ENCODE results near the gene CXCL16. TPM values are rescaled to one million over a fixed set of nuclear protein-coding genes. Genes with fewer than 3 reads are reported as not detected.
A peak's percentile ranks its signal among the peaks of the same experiment; 100 is the strongest.

The CXCL16 gene
- total RNA-seq, 1 experiment from 2014 or later, result 22.1 TPM

GRCh38 chr17:4769628-4770027, 29.9 kb upstream of the CXCL16 start:
- intact Hi-C loops (cut with micrococcal nuclease), result no loop called here
- H3K79me2 ChIP-seq (ENCODE audit: low read length), result no peaks in the 10 kb centered on the region
- H3K4me3 ChIP-seq (ENCODE audit: low read length), result no peak overlapping the region
- BruUV-seq (replicated peaks), result no TSS peak
- H3K4me2 ChIP-seq (ENCODE audit: low read length), result 0 out of 2 replicates have a peak overlapping the region, but pooled peaks have one; percentile 10
- ChIA-PET CTCF (no interaction called here), POLR2A (ENCODE audit: unreplicated experiment) (no interaction called here)
- DNase-seq, result peak; percentile 62
- H3K27me3 ChIP-seq (ENCODE audit: low read length), result no peaks in the 10 kb centered on the region
- H3K4me1 ChIP-seq (ENCODE audit: insufficient read depth, low read length), result peaks cover 12% of the 10 kb centered on the region
- H3K9me2 ChIP-seq (replicated peaks; ENCODE audit: low read length), result no peaks in the 10 kb centered on the region
- TF ChIP-seq CTCF (conservative IDR thresholded peaks at IDR 0.05; ENCODE audit: low read depth, low read length) (no peak), EZH2 (IDR thresholded peaks at IDR 0.05; ENCODE audit: low read length, unreplicated experiment) (no peak), EZH2phosphoT487 (IDR thresholded peaks at IDR 0.05; ENCODE audit: borderline replicate concordance, low read length) (no peak)
- no peaks in the 10 kb centered on the region for H3K9me3 ChIP-seq (ENCODE audit: low read length)
- ATAC-seq, result peak; percentile 59
- H3F3A ChIP-seq (ENCODE audit: low read length, unreplicated experiment), result no peaks in the 10 kb centered on the region
- no peaks in the 10 kb centered on the region for H4K20me1 ChIP-seq (ENCODE audit: low read length)
- H2AFZ ChIP-seq (ENCODE audit: low read length), result no peak overlapping the region
- H3K36me3 ChIP-seq (ENCODE audit: low read depth, low read length), result no peaks in the 10 kb centered on the region
- no peak overlapping the region for H3K9ac ChIP-seq (ENCODE audit: low read length)
- H3K27ac ChIP-seq (ENCODE audit: low read length), result no peak overlapping the region

GRCh38 chr17:4768298-4768697, 28.6 kb upstream of the CXCL16 start:
- Histone ChIP-seq H4K20me1 (ENCODE audit: low read length) (no peaks in the 10 kb centered on the region), H3K4me1 (ENCODE audit: insufficient read depth, low read length) (peaks cover 12% of the 10 kb centered on the region), H3K27me3 (ENCODE audit: low read length) (no peaks in the 10 kb centered on the region), H2AFZ (ENCODE audit: low read length) (no peak overlapping the region), H3F3A (ENCODE audit: low read length, unreplicated experiment) (no peaks in the 10 kb centered on the region), H3K9ac (ENCODE audit: low read length) (no peak overlapping the region), H3K9me2 (replicated peaks; ENCODE audit: low read length) (no peaks in the 10 kb centered on the region), H3K36me3 (ENCODE audit: low read depth, low read length) (no peaks in the 10 kb centered on the region), H3K4me3 (ENCODE audit: low read length) (no peak overlapping the region), H3K27ac (ENCODE audit: low read length) (no peak overlapping the region), H3K79me2 (ENCODE audit: low read length) (no peaks in the 10 kb centered on the region), H3K4me2 (ENCODE audit: low read length) (no peak overlapping the region), H3K9me3 (ENCODE audit: low read length) (no peaks in the 10 kb centered on the region)
- CTCF ChIA-PET, result no interaction called here
- TF ChIP-seq EZH2phosphoT487 (IDR thresholded peaks at IDR 0.05; ENCODE audit: borderline replicate concordance, low read length) (no peak), CTCF (conservative IDR thresholded peaks at IDR 0.05; ENCODE audit: low read depth, low read length) (no peak), EZH2 (IDR thresholded peaks at IDR 0.05; ENCODE audit: low read length, unreplicated experiment) (no peak)
- no TSS peak for BruUV-seq (replicated peaks)
- POLR2A ChIA-PET (ENCODE audit: unreplicated experiment), result interaction anchor here (0.6 kb wide), 1 partner anchor 65 kb away, joined by 6 read pairs; the partner anchor contains the start of gene MINK1
- no peak for ATAC-seq
- intact Hi-C loops (cut with micrococcal nuclease), result no loop called here
- DNase-seq, result no peak

GRCh38 chr17:4766723-4767122, 27.0 kb upstream of the CXCL16 start:
- no peak for DNase-seq
- Histone ChIP-seq H3K9me3 (ENCODE audit: low read length) (no peaks in the 10 kb centered on the region), H3K79me2 (ENCODE audit: low read length) (no peaks in the 10 kb centered on the region), H3K9ac (ENCODE audit: low read length) (no peak overlapping the region), H3F3A (ENCODE audit: low read length, unreplicated experiment) (no peaks in the 10 kb centered on the region), H3K27me3 (ENCODE audit: low read length) (no peaks in the 10 kb centered on the region), H3K4me2 (ENCODE audit: low read length) (no peak overlapping the region), H3K27ac (ENCODE audit: low read length) (no peak overlapping the region), H4K20me1 (ENCODE audit: low read length) (no peaks in the 10 kb centered on the region), H3K4me1 (ENCODE audit: insufficient read depth, low read length) (peaks cover 9% of the 10 kb centered on the region), H3K4me3 (ENCODE audit: low read length) (no peak overlapping the region), H3K36me3 (ENCODE audit: low read depth, low read length) (no peaks in the 10 kb centered on the region), H3K9me2 (replicated peaks; ENCODE audit: low read length) (no peaks in the 10 kb centered on the region), H2AFZ (ENCODE audit: low read length) (no peak overlapping the region)
- ATAC-seq, result no peak
- ChIA-PET POLR2A (ENCODE audit: unreplicated experiment) (no interaction called here), CTCF (no interaction called here)
- intact Hi-C loops (cut with micrococcal nuclease), result no loop called here
- TF ChIP-seq EZH2 (IDR thresholded peaks at IDR 0.05; ENCODE audit: low read length, unreplicated experiment), result no peak
- TF ChIP-seq CTCF (conservative IDR thresholded peaks at IDR 0.05; ENCODE audit: low read depth, low read length), result no peak
- TF ChIP-seq EZH2phosphoT487 (IDR thresholded peaks at IDR 0.05; ENCODE audit: borderline replicate concordance, low read length), result no peak
- BruUV-seq (replicated peaks), result no TSS peak
